Erythroblast (primary cell): ENCODE results near the gene LETM1.

ENCODE experiments used
- GATA1 ChIP-seq: IDR thresholded peaks from 2 replicates; pipeline ENCODE4 v1.6.1; 2011; ENCODE audit warnings: low read depth, mild to moderate bottlenecking, control low read depth, low read length, moderate library complexity
- POLR2A ChIP-seq: IDR thresholded peaks from 2 replicates; pipeline ENCODE4 v1.6.1; 2011; ENCODE audit warnings: mild to moderate bottlenecking, low read length

- TF ChIP-seq POLR2A (no peak), GATA1 (no peak)
These were observed 14.6 kb downstream of the LETM1 start for GRCh38 chr4:1841201-1841886.
